Ishikawa (cell line): ENCODE measurements around the gene GTF3C1.

Experiments
- CEBPB ChIP-seq: IDR thresholded peaks from 2 replicates; pipeline ENCODE4 v1.6.1; 2012
- EP300 ChIP-seq: IDR thresholded peaks from 2 replicates; pipeline ENCODE4 v1.6.1; 2012; ENCODE audit warnings: borderline replicate concordance
- MAX ChIP-seq: IDR thresholded peaks from 2 replicates; pipeline ENCODE4 v1.6.1; 2012
- NFIC ChIP-seq: IDR thresholded peaks from 2 replicates; pipeline ENCODE4 v1.6.1; 2012
- RAD21 ChIP-seq: IDR thresholded peaks from 2 replicates; pipeline ENCODE4 v1.6.1; 2012; ENCODE audit warnings: low read depth
- REST ChIP-seq: IDR thresholded peaks from 2 replicates; pipeline ENCODE4 v1.6.1; 2012; ENCODE audit warnings: low read depth, mild to moderate bottlenecking
- TAF1 ChIP-seq: IDR thresholded peaks from 2 replicates; pipeline ENCODE4 v1.6.1; 2012; ENCODE audit warnings: low read depth, mild to moderate bottlenecking
- USF1 ChIP-seq: IDR thresholded peaks from 2 replicates; pipeline ENCODE4 v1.6.1; 2012

GRCh38 chr16:27414788-27415431 is 134.8 kb downstream of the GTF3C1 start:
- TF ChIP-seq RAD21, result no peak
- TF ChIP-seq USF1, result no peak
- no peak for TF ChIP-seq CEBPB
- TF ChIP-seq MAX, result no peak
- no peak for TF ChIP-seq EP300
- no peak for TF ChIP-seq REST
- no peak for TF ChIP-seq TAF1
- no peak for TF ChIP-seq NFIC
